ENCODE measurements around the gene LCN10.

Gene LCN10

GRCh38 chr9:136724772-136725171 lies 18.0 kb downstream of the LCN10 start:
- DNase-seq (ENCODE audit: low read depth): no peak
- no peak overlapping the region for H3K4me3 ChIP-seq (ENCODE audit: low read depth, low read length)

- H3K4me3 ChIP-seq (ENCODE audit: low read depth, low read length): no peak overlapping the region
- DNase-seq (ENCODE audit: low read depth): no peak
Observed at GRCh38 chr9:136723989-136724388, 18.8 kb downstream of the LCN10 start.

DNA sequence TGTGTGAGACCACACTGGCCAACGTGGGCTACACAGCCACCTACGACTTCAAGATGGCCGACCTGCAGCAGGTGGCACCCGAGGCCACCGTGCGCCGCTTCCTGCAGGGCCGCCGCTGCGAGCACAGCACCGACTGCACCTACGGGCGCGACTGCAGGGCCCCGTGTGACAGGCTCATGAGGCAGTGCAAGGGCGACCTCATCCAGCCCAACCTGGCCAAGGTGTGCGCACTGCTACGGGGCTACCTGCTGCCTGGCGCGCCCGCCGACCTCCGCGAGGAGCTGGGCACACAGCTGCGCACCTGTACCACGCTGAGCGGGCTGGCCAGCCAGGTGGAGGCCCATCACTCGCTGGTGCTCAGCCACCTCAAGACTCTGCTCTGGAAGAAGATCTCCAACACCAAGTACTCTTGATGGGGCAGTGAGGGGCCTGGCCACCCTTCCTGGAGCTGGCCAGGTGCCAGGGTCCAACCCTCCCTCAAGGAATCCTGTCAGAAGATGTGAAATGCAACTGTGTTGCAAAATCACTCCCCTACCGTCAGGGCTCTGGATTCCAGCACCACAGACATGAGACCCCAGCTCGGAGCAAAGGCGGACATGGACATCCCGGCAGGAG lies 19.3 kb downstream of the LCN10 start:
- H3K4me3 ChIP-seq (ENCODE audit: low read depth, low read length): no peak overlapping the region
- no peak for DNase-seq (ENCODE audit: low read depth)

DNA sequence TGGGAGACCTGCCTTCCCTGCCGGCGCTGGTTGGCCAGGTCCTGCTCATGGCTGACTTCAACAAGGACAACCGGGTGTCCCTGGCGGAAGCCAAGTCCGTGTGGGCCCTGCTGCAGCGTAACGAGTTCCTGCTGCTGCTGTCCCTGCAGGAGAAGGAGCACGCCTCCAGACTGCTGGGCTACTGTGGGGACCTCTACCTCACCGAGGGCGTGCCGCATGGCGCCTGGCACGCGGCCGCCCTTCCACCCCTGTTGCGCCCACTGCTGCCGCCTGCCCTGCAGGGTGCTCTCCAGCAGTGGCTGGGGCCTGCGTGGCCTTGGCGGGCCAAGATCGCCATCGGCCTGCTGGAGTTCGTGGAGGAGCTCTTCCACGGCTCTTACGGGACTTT lies 19.8 kb downstream of the LCN10 start:
- DNase-seq (ENCODE audit: low read depth): no peak
- H3K4me3 ChIP-seq (ENCODE audit: low read depth, low read length): no peak overlapping the region

DNA sequence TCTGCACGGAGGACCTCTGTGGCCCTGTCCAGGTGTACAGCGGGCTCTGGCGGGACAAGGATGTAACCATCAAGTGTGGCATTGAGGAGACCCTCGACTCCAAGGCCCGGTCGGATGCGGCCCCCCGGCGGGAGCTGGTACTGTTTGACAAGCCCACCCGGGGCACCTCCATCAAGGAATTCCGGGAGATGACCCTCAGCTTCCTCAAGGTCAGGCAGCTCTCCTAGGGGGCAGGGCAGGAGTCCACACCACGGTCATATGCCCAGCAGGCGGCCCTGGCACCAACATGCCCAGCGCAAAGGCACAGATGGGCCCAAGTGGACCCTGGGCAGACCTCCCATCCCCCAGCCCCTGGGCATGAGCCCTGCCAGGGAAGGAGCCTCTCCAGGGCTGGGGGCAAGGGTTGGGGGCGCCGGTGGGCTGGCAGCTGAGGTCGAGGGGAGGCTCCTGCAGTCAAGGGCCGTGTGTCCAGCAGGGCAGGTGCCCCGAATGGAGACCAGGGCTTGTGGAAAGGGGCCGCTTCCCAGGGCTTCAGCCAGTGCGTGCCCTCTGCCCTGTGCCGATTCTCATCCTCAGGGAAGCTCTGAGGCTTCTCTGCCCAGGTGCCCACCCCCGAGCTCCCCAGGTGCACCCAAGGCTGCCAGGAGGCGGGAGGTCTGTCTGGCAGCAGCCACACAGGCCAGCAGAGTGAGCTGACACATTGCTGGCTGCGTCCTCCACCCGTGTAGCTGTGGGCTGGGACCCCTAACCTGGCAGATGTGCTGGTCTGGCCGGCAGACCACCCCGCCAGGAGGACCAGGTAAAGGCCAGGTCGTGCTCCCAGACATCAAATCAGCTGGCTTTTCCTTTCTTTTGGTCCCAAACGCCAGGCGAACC lies 20.4 kb downstream of the LCN10 start:
- no peak overlapping the region for H3K4me3 ChIP-seq (ENCODE audit: low read depth, low read length)
- DNase-seq (ENCODE audit: low read depth): no peak

GRCh38 chr9:136721339-136722092 lies 21.2 kb downstream of the LCN10 start:
- H3K4me3 ChIP-seq (ENCODE audit: low read depth, low read length): no peak overlapping the region
- no peak for DNase-seq (ENCODE audit: low read depth)

GRCh38 chr9:136720898-136721338 lies 21.8 kb downstream of the LCN10 start:
- H3K4me3 ChIP-seq (ENCODE audit: low read depth, low read length): no peak overlapping the region
- no peak for DNase-seq (ENCODE audit: low read depth)

DNA sequence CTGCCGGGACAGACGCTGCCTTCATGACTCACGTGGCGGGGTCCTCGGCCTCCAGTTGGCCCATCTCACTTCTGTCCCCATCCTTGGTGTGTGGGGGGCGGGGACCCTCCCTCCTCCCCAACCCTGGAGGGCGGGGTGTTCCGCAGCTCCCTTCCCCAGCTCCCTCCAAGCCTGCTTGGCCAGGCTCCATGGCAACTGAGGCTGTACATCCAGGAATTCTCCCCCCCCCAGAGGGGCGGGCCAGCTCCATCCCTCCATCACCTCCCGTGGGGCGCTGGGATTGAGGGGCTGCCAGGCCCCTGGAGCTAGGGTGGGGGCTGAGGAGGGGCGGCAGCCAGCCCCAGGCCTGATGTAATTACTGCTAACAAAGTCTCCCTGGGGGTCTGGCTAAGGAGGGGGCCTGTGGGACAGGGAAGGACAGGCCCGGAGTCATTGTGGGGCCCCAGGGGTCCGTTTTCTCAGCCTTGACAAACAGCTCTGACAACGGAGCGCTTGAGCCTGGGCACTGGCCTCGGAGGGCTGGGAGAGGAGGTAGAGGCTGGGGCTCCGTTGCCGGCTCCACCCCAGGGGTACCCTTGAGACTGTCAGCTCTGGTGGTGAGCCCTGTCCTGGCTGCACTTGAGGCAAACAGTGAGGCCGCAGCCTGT lies 22.4 kb downstream of the LCN10 start:
- no peak for DNase-seq (ENCODE audit: low read depth)
- H3K4me3 ChIP-seq (ENCODE audit: low read depth, low read length): no peak overlapping the region

DNA sequence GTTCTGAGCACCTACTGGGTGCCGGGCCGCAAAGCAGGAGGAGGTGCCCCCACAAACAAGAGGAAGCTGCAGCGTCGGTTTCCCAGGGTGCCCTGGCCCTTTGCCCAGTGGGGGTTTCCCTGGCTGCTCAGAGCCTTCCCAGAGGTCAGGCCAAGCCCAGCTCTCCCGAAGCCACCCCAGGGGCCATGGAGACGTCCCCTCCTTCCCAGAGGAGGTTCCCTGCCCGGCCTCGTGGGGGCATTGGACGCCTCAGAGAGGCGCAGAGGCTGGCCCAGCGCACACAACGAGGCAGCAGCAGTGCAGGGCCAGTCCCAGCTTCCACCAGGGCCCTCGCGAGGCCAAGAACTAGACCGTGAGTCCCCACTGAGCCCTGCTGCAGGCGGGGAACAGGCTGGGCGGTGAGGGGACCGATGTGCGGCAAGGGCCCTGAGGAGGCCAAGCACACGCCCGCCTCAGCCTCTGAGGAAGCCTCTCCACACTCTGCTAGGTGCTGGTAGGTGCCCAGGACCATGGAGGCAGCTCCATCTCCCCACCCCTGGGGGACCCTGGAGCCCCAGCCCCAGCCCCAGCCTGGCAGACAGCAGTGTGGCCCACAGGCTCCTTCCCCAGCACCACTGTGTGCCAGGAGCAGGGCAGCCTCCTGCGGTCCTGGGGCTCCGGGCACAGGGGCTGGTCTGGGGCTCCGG lies 23.4 kb downstream of the LCN10 start:
- no peak overlapping the region for H3K4me3 ChIP-seq (ENCODE audit: low read depth, low read length)
- DNase-seq (ENCODE audit: low read depth): no peak

- no peak for DNase-seq (ENCODE audit: low read depth)
- no peak overlapping the region for H3K4me3 ChIP-seq (ENCODE audit: low read depth, low read length)
Observed at GRCh38 chr9:136718345-136719194, 24.2 kb downstream of the LCN10 start.

- no peak for DNase-seq (ENCODE audit: low read depth)
- H3K4me3 ChIP-seq (ENCODE audit: low read depth, low read length): no peak overlapping the region
Observed at GRCh38 chr9:136717399-136717798, 25.3 kb downstream of the LCN10 start.

DNA sequence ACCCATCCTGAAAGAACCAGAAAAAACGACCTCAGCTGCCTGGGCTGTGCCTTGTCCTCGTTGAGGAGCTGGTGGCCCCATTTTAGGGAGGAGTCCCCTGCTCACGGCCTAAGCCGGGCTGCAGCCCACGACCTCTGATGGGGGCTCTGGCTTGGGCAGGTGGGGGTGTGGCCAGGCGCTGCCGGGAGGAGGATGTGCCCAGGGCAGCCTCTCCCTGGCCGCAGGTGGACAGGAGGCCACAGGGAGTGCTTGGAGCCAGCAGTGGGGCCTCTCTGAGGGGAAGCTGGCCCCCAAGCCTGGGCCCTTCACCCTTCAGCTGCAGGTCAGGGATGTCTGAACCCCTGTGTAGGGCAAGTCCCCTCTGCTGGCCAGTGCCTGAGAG lies 27.9 kb downstream of the LCN10 start:
- H3K4me3 ChIP-seq (ENCODE audit: low read depth, low read length): no peak overlapping the region
- no peak for DNase-seq (ENCODE audit: low read depth)

- H3K4me3 ChIP-seq (ENCODE audit: low read depth, low read length): no peak overlapping the region
- no peak for DNase-seq (ENCODE audit: low read depth)
Observed at GRCh38 chr9:136714096-136714892, 28.4 kb downstream of the LCN10 start.

DNA sequence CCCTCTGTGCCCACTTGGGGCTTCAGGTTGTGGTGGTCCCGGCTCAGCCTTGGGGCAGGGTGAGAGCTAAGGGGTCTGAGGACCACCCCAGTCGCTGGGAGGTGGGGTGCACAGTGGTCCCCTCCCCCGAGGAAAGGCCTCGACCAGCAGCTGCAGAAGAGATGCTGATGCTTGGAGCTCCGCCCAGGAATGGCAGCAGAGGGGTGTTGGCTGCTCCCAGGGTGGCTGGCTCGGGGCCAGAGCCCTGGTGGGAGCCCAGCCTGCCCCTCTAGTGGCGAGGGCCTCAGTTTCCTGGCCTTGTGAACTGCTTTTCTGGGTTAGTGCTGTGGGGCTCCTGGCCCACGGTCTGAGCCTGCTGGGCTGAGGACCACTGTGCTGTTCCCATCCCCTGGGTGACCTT lies 29.2 kb downstream of the LCN10 start:
- H3K4me3 ChIP-seq (ENCODE audit: low read depth, low read length): peak overlapping the region; percentile 53
- DNase-seq (ENCODE audit: low read depth): no peak

DNA sequence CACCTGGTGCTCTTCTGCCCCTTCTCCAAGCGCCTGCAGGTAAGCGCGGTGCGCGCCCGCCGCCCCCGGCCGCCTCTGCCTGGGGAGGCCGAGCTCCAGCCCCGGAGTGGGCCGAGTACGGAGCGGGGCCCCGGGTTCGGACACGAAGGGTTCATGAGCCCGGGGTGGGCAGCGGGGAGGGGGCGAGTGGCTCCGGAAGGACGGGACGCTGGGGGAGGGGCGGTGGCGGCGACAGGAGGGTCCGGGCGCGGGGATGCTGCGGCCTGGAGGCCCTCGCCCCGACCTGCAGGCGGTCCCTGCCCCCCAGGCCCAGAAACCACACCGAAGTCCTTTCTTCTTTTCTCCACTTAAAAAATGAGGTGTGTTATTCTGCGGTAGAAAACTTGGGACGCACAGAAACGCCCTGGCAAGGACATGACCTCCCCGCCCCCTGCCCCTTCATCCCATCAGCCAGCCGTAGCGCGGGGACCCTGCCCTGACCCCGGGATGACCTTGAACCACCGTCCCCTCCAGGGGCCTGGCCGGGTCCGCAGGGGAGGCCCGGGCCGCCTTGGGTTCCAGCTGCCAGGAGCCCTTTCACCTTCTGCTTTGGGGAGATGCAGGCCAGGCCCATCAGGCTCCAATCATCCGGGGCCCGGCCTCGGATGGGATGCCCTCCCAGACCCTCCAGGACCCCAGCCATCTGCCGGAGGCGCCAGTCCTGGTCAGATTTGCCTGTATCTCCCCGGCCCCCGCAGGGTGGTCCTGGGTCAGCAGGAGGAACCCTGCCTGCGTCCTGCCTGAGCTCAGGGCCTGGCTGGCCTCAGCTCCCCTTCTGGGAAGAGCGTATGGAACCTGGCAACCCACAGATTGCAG lies 29.8 kb downstream of the LCN10 start:
- DNase-seq (ENCODE audit: low read depth): no peak
- H3K4me3 ChIP-seq (ENCODE audit: low read depth, low read length): peak overlapping the region; percentile 53

- H3K4me3 ChIP-seq (ENCODE audit: low read depth, low read length): peak within 1 kb of the TSS; percentile 53
- DNase-seq (ENCODE audit: low read depth): no peak
Observed at GRCh38 chr9:136711751-136712689, 30.7 kb downstream of the LCN10 start, which contains the start of gene DIPK1B. TSS of gene DIPK1B (plus strand) at chr9:136712572. CDS start at chr9:136712666, 94 bp downstream.

All from skeletal muscle cell (primary cell).